PC-3 (cell line): ENCODE results near the gene HCN1. TPM values are rescaled to one million over a fixed set of nuclear protein-coding genes. Genes with fewer than 3 reads are reported as not detected.
"Not testable (repeated sequence)": the region's sequence is repeated elsewhere in the genome, so short reads cannot be mapped to it uniquely, and the experiment has no call there.

Source experiments
- ATAC-seq: fragments of 200-7000 bp; cut with Tn5 transposase; 2 replicates; pipeline ENCODE4 v1.9.1; 2020; ENCODE audit warnings: mild to moderate bottlenecking, moderate library complexity
- BruUV-seq: library from RNA; stranded (reverse); fragments of 400-500 nt; replicated peaks from 2 replicates; lab custom pipeline; 2021; lab: Mats Ljungman, UMichigan
- CTCF ChIA-PET: fragments of 300-600 bp; sonication (Branson Sonifier 250); formaldehyde crosslinking; loops from one replicate; lab custom pipeline; 2022; ENCODE audit warnings: antibody characterized with exemption; lab: Charles Lee
- POLR2A ChIA-PET: fragments of 300-600 bp; sonication (Branson Sonifier 250); formaldehyde crosslinking; loops from one replicate; lab custom pipeline; 2022; ENCODE audit warnings: antibody characterized with exemption; ENCODE audit not compliant: unreplicated experiment; lab: Charles Lee
- DNase-seq: peaks from one replicate; pipeline ENCODE4 v3.0.0-alpha.2; 2015
- H2AFZ ChIP-seq: fragments of 300-600 bp; sonication (generic); 2 replicates; pipeline ENCODE4 v1.6.0; 2016; ENCODE audit warnings: antibody characterized with exemption, low read length
- H3F3A ChIP-seq: fragments of 300-600 bp; sonication (generic); one replicate; pipeline ENCODE4 v1.6.0; 2017; ENCODE audit warnings: antibody characterized with exemption, low read length, control low read depth, mild to moderate bottlenecking; ENCODE audit not compliant: unreplicated experiment
- H3K27ac ChIP-seq: fragments of 300-600 bp; sonication (generic); 2 replicates; pipeline ENCODE4 v1.5.1; 2016; ENCODE audit warnings: mild to moderate bottlenecking, low read length
- H3K27me3 ChIP-seq: fragments of 300-600 bp; sonication (generic); 2 replicates; pipeline ENCODE4 v1.6.1; 2016; ENCODE audit warnings: low read length, mixed read lengths
- H3K36me3 ChIP-seq: fragments of 300-600 bp; sonication (generic); 2 replicates; pipeline ENCODE4 v1.6.1; 2016; ENCODE audit warnings: low read depth, mixed run types, low read length, mixed read lengths
- H3K4me1 ChIP-seq: fragments of 300-600 bp; sonication (generic); 2 replicates; pipeline ENCODE4 v1.5.1; 2016; ENCODE audit warnings: low read length; ENCODE audit not compliant: insufficient read depth
- H3K4me2 ChIP-seq: fragments of 300-600 bp; sonication (generic); 2 replicates; pipeline ENCODE4 v1.6.0; 2016; ENCODE audit warnings: low read length
- H3K4me3 ChIP-seq: fragments of 300-600 bp; sonication (generic); 2 replicates; pipeline ENCODE4 v1.5.1; 2016; ENCODE audit warnings: mild to moderate bottlenecking, low read length, mixed read lengths
- H3K79me2 ChIP-seq: fragments of 300-600 bp; sonication (generic); 2 replicates; pipeline ENCODE4 v1.6.1; 2017; ENCODE audit warnings: low read length, mixed read lengths
- H3K9ac ChIP-seq: fragments of 300-600 bp; sonication (generic); 2 replicates; pipeline ENCODE4 v1.6.0; 2016; ENCODE audit warnings: mild to moderate bottlenecking, low read length
- H3K9me2 ChIP-seq: fragments of 300-600 bp; sonication (generic); replicated peaks from 2 replicates; pipeline ENCODE4 v1.6.1; 2016; ENCODE audit warnings: mixed run types, low read length, mixed read lengths
- H3K9me3 ChIP-seq: fragments of 300-600 bp; sonication (generic); 2 replicates; pipeline ENCODE4 v1.6.1; 2016; ENCODE audit warnings: low read length, mixed read lengths
- H4K20me1 ChIP-seq: fragments of 300-600 bp; sonication (generic); 2 replicates; pipeline ENCODE4 v1.6.1; 2016; ENCODE audit warnings: low read length, mixed read lengths
- CTCF ChIP-seq: fragments of 300-600 bp; sonication (generic); conservative IDR thresholded peaks from 2 replicates; pipeline ENCODE4 v1.5.1; 2017; ENCODE audit warnings: antibody characterized with exemption, low read depth, mild to moderate bottlenecking, low read length
- EZH2 ChIP-seq: fragments of 300-600 bp; sonication (generic); IDR thresholded peaks from one replicate; pipeline ENCODE4 v1.6.1; 2017; ENCODE audit warnings: antibody characterized with exemption, mild to moderate bottlenecking, low read length; ENCODE audit not compliant: unreplicated experiment
- EZH2phosphoT487 ChIP-seq: fragments of 300-600 bp; sonication (generic); IDR thresholded peaks from 2 replicates; pipeline ENCODE4 v1.6.1; 2018; ENCODE audit warnings: mild to moderate bottlenecking, antibody characterized with exemption, low read length, borderline replicate concordance
- intact Hi-C: fragments of 100-400 bp; cut with micrococcal nuclease; formaldehyde crosslinking; loops from 2 replicates; pipeline ENCODE4 v1.9.0; 2023
- total RNA-seq: library from RNA; depleted of rRNA; stranded (reverse); fragments of >200 nt; gene quantifications from 2 replicates; pipeline ENCODE4 v1.2.3, GENCODE V29; 2014

Gene HCN1
- total RNA-seq, 1 experiment from 2014 or later: not detected

- Histone ChIP-seq H3K4me2 (no peak overlapping the region), H3K9me3 (peaks cover 7% of the 10 kb centered on the region; the same call in 1 of the 2 replicates), H3K9ac (no peak overlapping the region), H3K27ac (no peak overlapping the region), H3K9me2 (no peaks in the 10 kb centered on the region), H3K27me3 (no peaks in the 10 kb centered on the region), H4K20me1 (no peaks in the 10 kb centered on the region), H3K36me3 (no peaks in the 10 kb centered on the region), H3K79me2 (no peaks in the 10 kb centered on the region), H3F3A (no peaks in the 10 kb centered on the region), H3K4me3 (no peak overlapping the region), H3K4me1 (no peaks in the 10 kb centered on the region), H2AFZ (no peak overlapping the region)
- DNase-seq: no peak
- BruUV-seq: no TSS peak
- ChIA-PET CTCF (no interaction called here), POLR2A (no interaction called here)
- TF ChIP-seq EZH2phosphoT487: no peak
- no peak for TF ChIP-seq CTCF
- TF ChIP-seq EZH2: no peak
- no peak for ATAC-seq
- intact Hi-C loops: no loop called here
Observed at GRCh38 chr5:45372629-45373028, 323.6 kb downstream of the HCN1 start.

DNA sequence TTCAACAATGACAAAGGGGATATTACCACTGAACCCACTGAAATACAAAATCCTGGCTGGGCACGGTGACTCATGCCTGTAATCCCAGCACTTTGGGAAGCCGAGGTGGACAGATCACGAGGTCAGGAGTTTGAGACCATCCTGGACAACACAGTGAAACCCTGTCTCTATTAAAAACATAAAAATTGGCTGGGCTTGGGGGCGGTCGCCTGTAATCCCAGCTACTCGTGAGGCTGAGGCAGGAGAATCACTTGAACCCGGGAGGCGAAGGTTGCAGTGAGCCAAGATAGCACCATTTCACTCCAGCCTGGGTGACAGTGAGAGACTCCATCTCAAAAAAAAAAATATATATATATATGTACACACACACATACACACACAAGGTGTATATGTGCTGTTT lies 324.8 kb downstream of the HCN1 start:
- BruUV-seq, POLR2A ChIA-PET, H2AFZ ChIP-seq, H3K4me1 ChIP-seq, H3K27me3 ChIP-seq, H4K20me1 ChIP-seq, H3K79me2 ChIP-seq, H3K4me2 ChIP-seq, H3K9me3 ChIP-seq, ATAC-seq, CTCF ChIA-PET, H3F3A ChIP-seq, DNase-seq, intact Hi-C loops, H3K4me3 ChIP-seq, H3K9ac ChIP-seq, H3K36me3 ChIP-seq, H3K27ac ChIP-seq, H3K9me2 ChIP-seq: not testable (repeated sequence)

DNA sequence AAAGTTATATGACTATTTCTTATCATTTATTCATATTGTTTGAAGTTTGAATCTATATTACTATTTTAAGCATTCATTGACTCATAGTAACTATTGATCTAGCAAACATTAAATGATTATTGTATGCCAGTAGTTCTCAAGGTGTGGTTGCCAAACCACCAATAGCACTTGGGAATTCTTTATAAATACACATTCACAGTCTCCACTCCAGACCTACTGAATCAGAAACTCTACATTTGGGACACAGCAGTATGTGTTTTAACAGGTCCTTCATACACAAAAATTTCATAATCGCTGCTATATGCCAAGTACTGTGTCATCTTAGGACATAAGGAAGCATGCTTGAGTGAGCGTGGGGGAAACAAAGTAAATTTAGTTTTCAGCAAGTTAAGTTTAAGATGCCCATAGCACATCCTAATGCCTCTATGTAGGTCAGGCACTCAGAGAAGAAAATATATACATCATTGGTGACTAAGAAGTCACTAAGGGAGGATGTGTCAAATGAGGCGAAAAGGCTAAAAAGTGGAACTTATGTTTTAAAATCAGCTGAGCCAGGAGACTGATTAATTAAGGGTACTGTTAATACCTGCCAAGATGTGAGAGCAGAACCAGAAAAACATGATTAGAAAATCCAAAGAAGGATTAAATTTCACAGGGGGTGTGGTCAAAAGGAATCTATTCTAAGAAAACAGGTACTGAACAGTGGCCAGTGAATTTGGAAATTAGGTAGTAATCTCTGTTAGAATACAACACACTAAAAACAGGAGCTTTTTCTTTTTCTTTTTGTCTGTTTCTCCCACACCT lies 340.8 kb downstream of the HCN1 start:
- no peak overlapping the region for H2AFZ ChIP-seq
- BruUV-seq: no TSS peak
- TF ChIP-seq EZH2phosphoT487 (no peak), CTCF (no peak), EZH2 (no peak)
- no peak overlapping the region for H3K27ac ChIP-seq
- intact Hi-C loops: no loop called here
- H3K27me3 ChIP-seq: no peaks in the 10 kb centered on the region
- POLR2A ChIA-PET: no interaction called here
- H3K9me2 ChIP-seq: no peaks in the 10 kb centered on the region
- H3K79me2 ChIP-seq: no peaks in the 10 kb centered on the region
- 0 out of 2 replicates have a peak, but pooled peaks cover 5% of the 10 kb centered on the region for H3K9me3 ChIP-seq
- no peaks in the 10 kb centered on the region for H3K36me3 ChIP-seq
- CTCF ChIA-PET: no interaction called here
- no peak for DNase-seq
- H3K9ac ChIP-seq: no peak overlapping the region
- no peak overlapping the region for H3K4me2 ChIP-seq
- no peak for ATAC-seq
- no peaks in the 10 kb centered on the region for H3F3A ChIP-seq
- H4K20me1 ChIP-seq: no peaks in the 10 kb centered on the region
- H3K4me1 ChIP-seq: no peaks in the 10 kb centered on the region
- H3K4me3 ChIP-seq: no peak overlapping the region
